Tibial artery (tissue), 4 donors: Measurements from ENCODE around the gene EGF.

Experiments used
- DNase-seq, 2 donors: peaks; one replicate each; pipeline ENCODE4 v3.0.0-alpha.2; 2019
- H3K27ac ChIP-seq, 2 donors: fragments of 200-600 bp; sonication (generic) in 1 of 2; 1 replicate in 1 of 2; 2 replicates in 1 of 2; pipeline ENCODE4 v1.5.1; 2018 to 2019; ENCODE audit warnings: mild to moderate bottlenecking in 1 of 2
- H3K27me3 ChIP-seq, 2 donors: fragments of 200-600 bp; sonication (generic) in 1 of 2; one replicate each; pipeline versions ENCODE4 v1.5.1 to v1.6.0; 2016 to 2019
- H3K36me3 ChIP-seq, 3 donors: fragments of 200-600 bp; sonication (generic) in 2 of 3; one replicate each; pipeline ENCODE4 v1.5.1; 2016 to 2019; ENCODE audit warnings: mild to moderate bottlenecking in 2 of 3
- H3K4me1 ChIP-seq, 4 donors: fragments of 200-600 bp; sonication (generic) in 2 of 4; 1 replicate in 3 of 4; 2 replicates in 1 of 4; pipeline ENCODE4 v1.5.1; 2016 to 2019
- H3K4me3 ChIP-seq, 2 donors: fragments of 200-600 bp; sonication (generic) in 1 of 2; 1 replicate in 1 of 2; 2 replicates in 1 of 2; pipeline ENCODE4 v1.5.1; 2018 to 2019; ENCODE audit warnings: mild to moderate bottlenecking in 2 of 2
- H3K9me3 ChIP-seq, 3 donors: fragments of 200-600 bp; sonication (generic) in 1 of 3; one replicate each; pipeline ENCODE4 v1.5.1; 2016 to 2019
- CTCF ChIP-seq, 2 experiments: fragments of 200-600 bp in 1 of 2; fragments of 450-650 bp in 1 of 2; IDR thresholded peaks; one replicate each; pipeline ENCODE4 v1.5.1; 2017 to 2019; ENCODE audit warnings: antibody characterized with exemption in 2 of 2, mild to moderate bottlenecking in 1 of 2, moderate library complexity in 1 of 2
- intact Hi-C: fragments of 100-400 bp; cut with DNase I; formaldehyde crosslinking; loops from one replicate; pipeline ENCODE4 v1.15.0; 2023; ENCODE audit warnings: low total_unique reads

EGF gene

GRCh38 chr4:109979920-109980717, 67.4 kb downstream of the EGF start:
- Histone ChIP-seq H3K27ac (no peak overlapping the region), H3K36me3 (no peaks in the 10 kb centered on the region), H3K27me3 (peaks cover 0 to 3% of the 10 kb centered on the region in 2 donors), H3K9me3 (no peaks in the 10 kb centered on the region), H3K4me1 (no peaks in the 10 kb centered on the region), H3K4me3 (no peak overlapping the region)
- DNase-seq: no peak
- intact Hi-C loops: loop anchor here (5.0 kb wide), 1 partner anchor 558 kb away; no protein-coding TSS in a partner anchor
- no peak for TF ChIP-seq CTCF (IDR thresholded peaks at IDR 0.05)

- H3K4me3 ChIP-seq: no peak overlapping the region
- TF ChIP-seq CTCF (IDR thresholded peaks at IDR 0.05): no peak
- H3K27ac ChIP-seq: no peak overlapping the region
- H3K27me3 ChIP-seq: peaks cover 0 to 3% of the 10 kb centered on the region in 2 donors
- H3K4me1 ChIP-seq: no peaks in the 10 kb centered on the region
- intact Hi-C loops: no loop called here
- no peak for DNase-seq
- H3K9me3 ChIP-seq: no peaks in the 10 kb centered on the region
- no peaks in the 10 kb centered on the region for H3K36me3 ChIP-seq
Measured at GRCh38 chr4:109981936-109982335, 69.3 kb downstream of the EGF start.

GRCh38 chr4:109982521-109982920, 69.8 kb downstream of the EGF start:
- Histone ChIP-seq H3K27me3 (peaks cover 0 to 3% of the 10 kb centered on the region in 2 donors), H3K4me1 (no peaks in the 10 kb centered on the region), H3K4me3 (no peak overlapping the region), H3K27ac (no peak overlapping the region), H3K9me3 (no peaks in the 10 kb centered on the region), H3K36me3 (no peaks in the 10 kb centered on the region)
- intact Hi-C loops: no loop called here
- no peak for DNase-seq
- no peak for TF ChIP-seq CTCF (IDR thresholded peaks at IDR 0.05)

- DNase-seq: no peak
- Histone ChIP-seq H3K27ac (no peak overlapping the region), H3K36me3 (no peaks in the 10 kb centered on the region), H3K4me3 (no peak overlapping the region), H3K4me1 (no peaks in the 10 kb centered on the region), H3K27me3 (no peaks in the 10 kb centered on the region), H3K9me3 (no peaks in the 10 kb centered on the region)
- no peak for TF ChIP-seq CTCF (IDR thresholded peaks at IDR 0.05)
- intact Hi-C loops: no loop called here
Measured at GRCh38 chr4:109985993-109986974, 73.6 kb downstream of the EGF start.

GRCh38 chr4:109989044-109989443, 76.4 kb downstream of the EGF start:
- no peaks in the 10 kb centered on the region for H3K9me3 ChIP-seq
- no peak overlapping the region for H3K4me3 ChIP-seq
- no peaks in the 10 kb centered on the region for H3K36me3 ChIP-seq
- no peaks in the 10 kb centered on the region for H3K4me1 ChIP-seq
- no peak for DNase-seq
- intact Hi-C loops: no loop called here
- peaks cover 0 to 3% of the 10 kb centered on the region in 2 donors for H3K27me3 ChIP-seq
- TF ChIP-seq CTCF (IDR thresholded peaks at IDR 0.05): no peak
- H3K27ac ChIP-seq: no peak overlapping the region
